GM06990 (cell line): ENCODE data around the gene RBM6.

Experiments used
- DNase-seq: peaks from one replicate; pipeline ENCODE4 v3.0.0-alpha.2; 2011; ENCODE audit not compliant: insufficient read length; ENCODE audit errors: extremely low read depth
- H3K27me3 ChIP-seq: replicated peaks from 2 replicates; pipeline ENCODE4 v1.6.0; 2011; ENCODE audit warnings: low read length; ENCODE audit not compliant: control insufficient read depth, insufficient read depth
- H3K36me3 ChIP-seq: 2 replicates; pipeline ENCODE4 v1.5.1; 2011; ENCODE audit warnings: low read length; ENCODE audit not compliant: control insufficient read depth, insufficient read depth
- H3K4me3 ChIP-seq: replicated peaks from 2 replicates; pipeline ENCODE4 v1.5.1; 2011; ENCODE audit warnings: low read depth, mild to moderate bottlenecking, control low read depth, low read length
- TF ChIP-seq, protein P1 (sequence below): IDR thresholded peaks from 2 replicates; pipeline ENCODE4 v1.5.1; 2011; ENCODE audit warnings: low read length, control low read depth, mild to moderate bottlenecking, inconsistent platforms; ENCODE audit not compliant: insufficient read depth, poor library complexity, severe bottlenecking

RBM6 gene

DNA sequence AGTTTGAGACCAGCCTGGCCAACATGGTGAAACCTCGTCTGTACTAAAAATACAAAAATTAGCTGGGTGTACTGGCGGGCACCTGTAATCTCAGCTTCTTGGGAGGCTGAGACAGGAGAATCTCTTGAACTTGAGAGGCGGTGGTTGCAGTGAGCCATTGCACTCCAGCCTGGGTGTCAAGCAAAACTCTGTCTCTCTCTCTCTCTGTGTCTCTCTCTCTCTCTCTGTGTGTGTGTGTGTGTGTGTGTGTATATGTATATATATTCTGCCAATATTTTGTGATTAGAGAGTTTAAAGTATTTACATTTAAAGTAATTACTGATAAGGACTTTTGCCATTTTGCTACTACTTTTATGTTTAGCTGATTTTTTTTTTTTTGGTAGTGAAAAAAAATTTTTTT, 15.7 kb downstream of the RBM6 start:
- no peak overlapping the region for H3K4me3 ChIP-seq
- no peak for DNase-seq
- TF ChIP-seq, protein P1, sequence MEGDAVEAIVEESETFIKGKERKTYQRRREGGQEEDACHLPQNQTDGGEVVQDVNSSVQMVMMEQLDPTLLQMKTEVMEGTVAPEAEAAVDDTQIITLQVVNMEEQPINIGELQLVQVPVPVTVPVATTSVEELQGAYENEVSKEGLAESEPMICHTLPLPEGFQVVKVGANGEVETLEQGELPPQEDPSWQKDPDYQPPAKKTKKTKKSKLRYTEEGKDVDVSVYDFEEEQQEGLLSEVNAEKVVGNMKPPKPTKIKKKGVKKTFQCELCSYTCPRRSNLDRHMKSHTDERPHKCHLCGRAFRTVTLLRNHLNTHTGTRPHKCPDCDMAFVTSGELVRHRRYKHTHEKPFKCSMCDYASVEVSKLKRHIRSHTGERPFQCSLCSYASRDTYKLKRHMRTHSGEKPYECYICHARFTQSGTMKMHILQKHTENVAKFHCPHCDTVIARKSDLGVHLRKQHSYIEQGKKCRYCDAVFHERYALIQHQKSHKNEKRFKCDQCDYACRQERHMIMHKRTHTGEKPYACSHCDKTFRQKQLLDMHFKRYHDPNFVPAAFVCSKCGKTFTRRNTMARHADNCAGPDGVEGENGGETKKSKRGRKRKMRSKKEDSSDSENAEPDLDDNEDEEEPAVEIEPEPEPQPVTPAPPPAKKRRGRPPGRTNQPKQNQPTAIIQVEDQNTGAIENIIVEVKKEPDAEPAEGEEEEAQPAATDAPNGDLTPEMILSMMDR = no peak
- H3K27me3 ChIP-seq = no peaks in the 10 kb centered on the region
- H3K36me3 ChIP-seq = no peaks in the 10 kb centered on the region

DNA sequence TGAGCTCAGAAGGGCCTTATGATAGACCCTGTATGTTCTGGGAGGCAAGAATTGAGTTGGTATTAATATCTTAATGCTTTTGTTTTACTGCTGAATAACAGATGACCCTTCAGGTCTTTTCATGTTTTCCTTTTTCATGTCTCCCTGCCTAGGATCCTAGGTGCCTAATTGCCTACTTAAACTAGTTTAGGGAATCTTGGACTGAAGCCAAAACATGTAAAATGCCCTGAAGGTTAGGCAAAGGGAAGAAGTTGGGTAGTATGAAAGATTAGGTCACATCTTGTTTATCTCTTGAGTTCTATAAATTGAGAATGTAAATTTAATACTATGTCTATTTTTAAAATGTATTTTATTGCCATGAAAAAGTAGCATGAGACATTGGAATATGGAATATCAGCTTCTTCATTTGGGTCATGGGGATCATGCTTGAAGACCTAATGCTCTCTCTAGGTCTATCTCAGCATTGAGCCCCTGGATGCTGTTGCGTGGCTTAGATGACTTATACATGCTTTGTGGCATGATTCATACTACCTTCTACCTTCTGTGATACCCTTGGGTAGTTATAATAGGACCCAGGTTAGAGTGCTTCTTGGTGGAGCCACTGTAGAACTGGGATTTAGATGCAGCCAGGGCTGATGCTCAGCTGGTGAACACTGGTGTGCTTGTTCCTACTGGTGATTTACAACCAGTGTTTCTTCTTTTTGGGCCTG, 26.4 kb downstream of the RBM6 start:
- no peak overlapping the region for H3K4me3 ChIP-seq
- no peaks in the 10 kb centered on the region; the same call in 1 of the 2 replicates for H3K36me3 ChIP-seq
- H3K27me3 ChIP-seq = no peaks in the 10 kb centered on the region
- DNase-seq = no peak
- TF ChIP-seq, protein P1 = no peak

DNA sequence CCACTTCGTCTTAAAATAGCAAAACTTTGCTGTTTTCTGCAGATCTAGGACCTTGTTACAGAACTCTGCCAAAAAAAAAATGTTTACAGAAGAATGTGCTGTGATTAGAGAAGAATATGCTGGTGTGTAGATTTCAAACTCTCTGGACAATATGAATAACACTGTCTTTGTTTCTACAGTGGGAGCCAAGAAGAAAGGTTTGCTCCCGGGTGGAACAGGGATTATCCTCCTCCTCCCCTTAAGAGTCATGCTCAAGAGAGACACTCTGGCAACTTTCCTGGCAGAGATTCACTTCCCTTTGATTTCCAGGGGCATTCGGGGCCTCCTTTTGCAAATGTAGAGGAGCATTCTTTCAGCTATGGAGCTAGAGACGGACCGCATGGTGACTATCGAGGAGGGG, 27.3 kb downstream of the RBM6 start:
- Histone ChIP-seq H3K36me3 (no peaks in the 10 kb centered on the region; the same call in 1 of the 2 replicates), H3K4me3 (no peak overlapping the region), H3K27me3 (no peaks in the 10 kb centered on the region)
- no peak for DNase-seq
- TF ChIP-seq, protein P1 = no peak

DNA sequence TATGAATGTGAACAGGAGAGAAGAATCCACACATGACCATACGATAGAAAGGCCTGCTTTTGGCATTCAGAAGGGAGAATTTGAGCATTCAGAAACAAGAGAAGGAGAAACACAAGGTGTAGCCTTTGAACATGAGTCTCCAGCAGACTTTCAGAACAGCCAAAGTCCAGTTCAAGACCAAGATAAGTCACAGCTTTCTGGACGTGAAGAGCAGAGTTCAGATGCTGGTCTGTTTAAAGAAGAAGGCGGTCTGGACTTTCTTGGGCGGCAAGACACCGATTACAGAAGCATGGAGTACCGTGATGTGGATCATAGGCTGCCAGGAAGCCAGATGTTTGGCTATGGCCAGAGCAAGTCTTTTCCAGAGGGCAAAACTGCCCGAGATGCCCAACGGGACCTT, 28.4 kb downstream of the RBM6 start:
- H3K4me3 ChIP-seq = no peak overlapping the region
- no peak for DNase-seq
- TF ChIP-seq, protein P1 = no peak
- no peaks in the 10 kb centered on the region for H3K27me3 ChIP-seq
- peaks cover 4% of the 10 kb centered on the region for H3K36me3 ChIP-seq

DNA sequence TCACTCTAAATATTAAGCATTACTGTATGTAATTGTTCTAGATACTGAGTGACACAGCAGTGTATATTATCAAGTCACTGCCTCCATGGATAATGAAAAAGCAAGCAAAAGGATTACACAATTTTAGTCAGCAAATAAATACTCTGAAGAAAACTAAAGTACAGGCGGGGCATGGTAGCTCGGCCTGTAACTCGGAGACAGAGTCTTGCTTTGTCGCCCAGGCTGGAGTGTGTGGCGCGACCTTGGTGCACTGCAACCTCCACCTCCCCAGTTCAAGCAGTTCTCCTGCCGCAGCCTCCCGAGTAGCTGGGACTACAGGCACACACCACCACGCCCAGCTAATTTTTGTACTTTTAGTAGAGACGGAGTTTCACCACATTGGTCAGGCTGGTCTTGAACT, 32.7 kb downstream of the RBM6 start:
- Histone ChIP-seq H3K36me3 (peaks cover 5% of the 10 kb centered on the region), H3K4me3 (no peak overlapping the region), H3K27me3 (no peaks in the 10 kb centered on the region)
- TF ChIP-seq, protein P1 = no peak
- DNase-seq = no peak

DNA sequence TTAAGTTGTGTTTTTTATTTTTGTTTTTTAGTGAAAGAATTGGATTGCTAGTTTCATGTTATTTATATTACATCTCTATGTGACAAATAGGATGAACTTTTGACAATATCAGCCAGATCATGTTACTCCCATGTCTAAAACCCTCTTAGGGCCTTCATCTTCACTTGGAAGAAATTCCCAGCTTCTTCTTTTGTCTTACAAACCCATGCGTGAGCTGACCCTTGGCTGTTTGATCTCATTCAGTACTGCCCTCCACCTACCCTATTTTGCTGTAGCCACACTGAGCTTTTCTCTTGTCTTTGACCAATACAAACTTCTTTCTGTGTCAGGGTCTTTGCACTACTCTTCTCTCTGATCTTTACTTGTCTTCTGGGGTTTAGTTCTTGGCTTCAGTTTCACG, 37.0 kb downstream of the RBM6 start:
- Histone ChIP-seq H3K4me3 (no peak overlapping the region), H3K36me3 (peaks cover 5% of the 10 kb centered on the region), H3K27me3 (no peaks in the 10 kb centered on the region)
- TF ChIP-seq, protein P1 = no peak
- no peak for DNase-seq
